ENCODE measurements around the gene SNTG2.

Gene SNTG2

DNA sequence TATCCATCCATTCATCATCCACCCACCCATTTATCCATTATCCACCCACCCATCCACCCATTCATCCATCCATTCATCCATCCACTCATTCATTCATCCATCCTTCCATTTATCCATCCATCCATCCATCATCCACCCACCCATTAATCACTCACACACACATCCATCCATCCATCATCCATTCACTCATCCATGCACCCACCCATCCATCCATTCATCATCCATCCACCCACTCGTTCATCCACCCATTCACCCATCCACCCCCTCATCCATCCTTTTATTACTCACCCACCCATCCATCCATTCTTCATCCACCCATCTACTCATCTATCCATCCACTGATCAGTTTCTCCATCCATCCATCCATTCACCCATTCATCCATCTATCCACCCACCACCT is 454.5 kb downstream of the SNTG2 start:
- TF ChIP-seq TAF1 (IDR thresholded peaks at IDR 0.05; ENCODE audit: borderline replicate concordance, insufficient read depth, low read length) (no peak), SIN3A (IDR thresholded peaks at IDR 0.05; ENCODE audit: borderline replicate concordance, insufficient read depth, low read length) (no peak), POLR2AphosphoS5 (IDR thresholded peaks at IDR 0.05; ENCODE audit: low read depth, low read length) (no peak), FOXP2 (optimal IDR thresholded peaks at IDR 0.05; ENCODE audit: borderline replicate concordance, extremely low read depth, extremely low read length, insufficient read depth) (no peak)
- TF ChIP-seq, protein P1, sequence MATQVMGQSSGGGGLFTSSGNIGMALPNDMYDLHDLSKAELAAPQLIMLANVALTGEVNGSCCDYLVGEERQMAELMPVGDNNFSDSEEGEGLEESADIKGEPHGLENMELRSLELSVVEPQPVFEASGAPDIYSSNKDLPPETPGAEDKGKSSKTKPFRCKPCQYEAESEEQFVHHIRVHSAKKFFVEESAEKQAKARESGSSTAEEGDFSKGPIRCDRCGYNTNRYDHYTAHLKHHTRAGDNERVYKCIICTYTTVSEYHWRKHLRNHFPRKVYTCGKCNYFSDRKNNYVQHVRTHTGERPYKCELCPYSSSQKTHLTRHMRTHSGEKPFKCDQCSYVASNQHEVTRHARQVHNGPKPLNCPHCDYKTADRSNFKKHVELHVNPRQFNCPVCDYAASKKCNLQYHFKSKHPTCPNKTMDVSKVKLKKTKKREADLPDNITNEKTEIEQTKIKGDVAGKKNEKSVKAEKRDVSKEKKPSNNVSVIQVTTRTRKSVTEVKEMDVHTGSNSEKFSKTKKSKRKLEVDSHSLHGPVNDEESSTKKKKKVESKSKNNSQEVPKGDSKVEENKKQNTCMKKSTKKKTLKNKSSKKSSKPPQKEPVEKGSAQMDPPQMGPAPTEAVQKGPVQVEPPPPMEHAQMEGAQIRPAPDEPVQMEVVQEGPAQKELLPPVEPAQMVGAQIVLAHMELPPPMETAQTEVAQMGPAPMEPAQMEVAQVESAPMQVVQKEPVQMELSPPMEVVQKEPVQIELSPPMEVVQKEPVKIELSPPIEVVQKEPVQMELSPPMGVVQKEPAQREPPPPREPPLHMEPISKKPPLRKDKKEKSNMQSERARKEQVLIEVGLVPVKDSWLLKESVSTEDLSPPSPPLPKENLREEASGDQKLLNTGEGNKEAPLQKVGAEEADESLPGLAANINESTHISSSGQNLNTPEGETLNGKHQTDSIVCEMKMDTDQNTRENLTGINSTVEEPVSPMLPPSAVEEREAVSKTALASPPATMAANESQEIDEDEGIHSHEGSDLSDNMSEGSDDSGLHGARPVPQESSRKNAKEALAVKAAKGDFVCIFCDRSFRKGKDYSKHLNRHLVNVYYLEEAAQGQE (IDR thresholded peaks at IDR 0.05; ENCODE audit: insufficient read depth in 1 of 2, low read depth in 2 of 2, low read length in 2 of 2) = no peak

DNA sequence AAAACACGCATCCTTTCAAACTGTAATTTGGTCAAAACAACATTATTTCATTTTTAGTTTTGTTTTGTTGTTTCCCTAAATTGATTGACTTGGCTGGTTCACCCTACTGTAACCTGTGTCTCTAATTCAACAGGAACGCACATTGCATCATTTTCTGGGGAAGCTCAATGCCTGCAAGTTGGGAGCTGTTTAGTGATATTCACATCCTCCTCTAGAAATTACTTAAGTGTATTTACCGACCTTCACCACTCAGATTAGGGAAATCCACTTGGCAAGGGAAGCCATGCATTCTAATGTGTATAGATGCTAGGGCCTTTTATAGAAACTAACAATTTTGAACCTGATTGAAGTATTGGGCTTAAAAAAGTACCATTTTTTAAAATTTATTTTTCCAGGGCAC is 455.3 kb downstream of the SNTG2 start:
- TF ChIP-seq, protein P1 (IDR thresholded peaks at IDR 0.05; ENCODE audit: insufficient read depth in 1 of 2, low read depth in 2 of 2, low read length in 2 of 2) = no peak
- no peak for TF ChIP-seq SIN3A (IDR thresholded peaks at IDR 0.05; ENCODE audit: borderline replicate concordance, insufficient read depth, low read length)
- no peak for TF ChIP-seq TAF1 (IDR thresholded peaks at IDR 0.05; ENCODE audit: borderline replicate concordance, insufficient read depth, low read length)
- no peak for TF ChIP-seq POLR2AphosphoS5 (IDR thresholded peaks at IDR 0.05; ENCODE audit: low read depth, low read length)

DNA sequence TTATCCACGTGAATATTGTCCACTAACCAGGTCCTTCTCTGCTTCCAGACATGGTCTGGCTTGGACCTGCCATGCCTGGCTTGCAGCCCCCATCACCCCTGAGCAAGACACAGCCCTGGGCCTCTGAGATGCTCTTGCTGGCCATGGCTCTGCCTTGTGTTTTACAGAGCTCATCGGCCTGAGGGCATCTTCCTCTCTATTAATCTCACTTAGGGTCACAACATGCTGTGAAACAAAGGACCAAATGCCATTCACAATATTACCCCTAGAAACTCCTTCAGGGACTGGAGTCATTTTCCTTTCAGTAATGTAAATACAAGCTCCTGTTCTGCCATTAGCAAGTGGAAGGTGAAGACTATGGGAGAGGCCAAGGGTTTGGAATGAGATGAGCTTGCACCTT is 455.8 kb downstream of the SNTG2 start:
- TF ChIP-seq, protein P1 (IDR thresholded peaks at IDR 0.05; ENCODE audit: insufficient read depth in 1 of 2, low read depth in 2 of 2, low read length in 2 of 2) = no peak

DNA sequence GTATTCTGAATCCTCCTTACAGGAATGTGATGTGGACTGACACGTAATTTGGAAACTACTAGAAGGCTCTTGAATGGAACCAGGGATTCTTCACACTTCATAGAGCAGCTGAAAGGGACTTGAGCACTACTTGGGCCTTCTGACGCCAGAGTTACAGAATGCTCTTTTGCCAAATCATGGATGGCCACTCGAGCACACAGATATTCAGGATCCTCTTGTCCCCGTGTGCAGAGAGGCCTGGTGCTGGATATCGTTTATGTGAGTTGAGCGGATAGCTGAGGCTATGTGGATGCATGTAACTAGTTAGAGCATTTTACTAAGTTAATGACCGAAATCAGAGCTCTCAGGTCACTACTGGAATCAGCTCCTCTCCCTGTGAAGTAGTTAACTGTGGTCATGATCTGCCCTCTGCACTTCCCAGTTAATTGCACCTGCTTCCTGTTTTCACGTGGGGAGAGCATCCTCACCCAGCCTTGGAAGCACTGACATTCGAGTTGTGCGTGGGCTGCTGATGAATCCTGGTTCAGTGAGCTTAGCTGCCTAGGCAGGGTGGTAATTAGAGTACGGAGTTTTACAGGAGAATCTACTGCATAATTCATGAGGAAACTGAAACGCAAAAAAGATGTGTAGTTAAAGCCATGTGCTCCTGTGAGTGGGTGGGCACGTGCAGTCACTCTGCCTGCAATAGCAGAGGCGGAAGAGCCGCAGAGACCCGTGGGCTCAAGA is 457.5 kb downstream of the SNTG2 start:
- TF ChIP-seq POLR2AphosphoS5 (IDR thresholded peaks at IDR 0.05; ENCODE audit: low read depth, low read length) = no peak
- no peak for TF ChIP-seq SIN3A (IDR thresholded peaks at IDR 0.05; ENCODE audit: borderline replicate concordance, insufficient read depth, low read length)
- no peak for TF ChIP-seq TAF1 (IDR thresholded peaks at IDR 0.05; ENCODE audit: borderline replicate concordance, insufficient read depth, low read length)
- no peak for TF ChIP-seq FOXP2 (optimal IDR thresholded peaks at IDR 0.05; ENCODE audit: borderline replicate concordance, extremely low read depth, extremely low read length, insufficient read depth)

DNA sequence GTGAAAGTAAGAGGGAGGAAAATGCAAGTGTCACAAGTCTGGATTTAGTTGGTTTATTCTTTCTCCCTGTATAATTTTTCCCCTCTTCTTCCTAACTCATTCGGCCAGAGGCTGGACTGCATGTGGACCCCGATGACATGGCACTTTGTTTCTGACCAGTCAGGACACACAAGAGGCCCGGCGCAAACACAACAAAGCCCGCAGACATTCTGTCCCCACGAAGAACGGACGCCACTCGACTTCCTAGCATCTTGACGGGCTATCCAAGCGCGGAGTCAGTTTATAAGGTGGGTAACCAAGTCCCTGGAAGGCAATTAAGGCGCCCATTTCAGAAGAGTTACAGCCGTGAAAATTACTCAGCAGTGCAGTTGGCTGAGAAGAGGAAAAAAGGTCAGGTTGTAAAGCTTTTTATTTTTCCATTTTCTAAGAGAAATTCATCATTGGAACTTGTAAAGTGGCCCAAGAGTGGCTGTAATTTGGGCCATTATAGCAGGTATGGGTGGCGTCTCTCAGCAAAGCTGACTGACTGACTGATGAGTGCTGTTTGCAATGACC is 462.6 kb downstream of the SNTG2 start, which contains the start of gene TPO:
Gene TPO (plus strand): TSS at position 308 of the 555 bp plus-strand sequence. CDS start 946 bp downstream, outside the sequence.
- TF ChIP-seq SIN3A (IDR thresholded peaks at IDR 0.05; ENCODE audit: borderline replicate concordance, insufficient read depth, low read length) (no peak), FOXP2 (optimal IDR thresholded peaks at IDR 0.05; ENCODE audit: borderline replicate concordance, extremely low read depth, extremely low read length, insufficient read depth) (no peak), TAF1 (IDR thresholded peaks at IDR 0.05; ENCODE audit: borderline replicate concordance, insufficient read depth, low read length) (no peak), POLR2AphosphoS5 (IDR thresholded peaks at IDR 0.05; ENCODE audit: low read depth, low read length) (no peak)
- TF ChIP-seq, protein P1 (IDR thresholded peaks at IDR 0.05; ENCODE audit: insufficient read depth in 1 of 2, low read depth in 2 of 2, low read length in 2 of 2) = no peak
